ENCODE results near the gene PLA2G2C. TPM values are rescaled to one million over a fixed set of nuclear protein-coding genes. Genes with fewer than 3 reads are reported as not detected.

Gene PLA2G2C
- total and polyA plus RNA-seq, 4 donors: not detected

GRCh38 chr1:20184481-20184900 is 1.8 kb downstream of the PLA2G2C start:
- WGBS: 71% methylated on average over 6 of the region's 6 CpGs
- peak overlapping the region; percentile 38 to 63 for H3K27ac ChIP-seq (ENCODE audit: low read depth in 1 of 2, low read length in 2 of 2)
- H3K4me1 ChIP-seq (ENCODE audit: control insufficient read depth in 4 of 4, insufficient read depth in 4 of 4, low read length in 3 of 4): peaks cover 4 to 42% (median 34%) of the 10 kb centered on the region in 4 donors
- no peak for DNase-seq (ENCODE audit: low spot score)
- no peak overlapping the region for H3K4me3 ChIP-seq (ENCODE audit: low read depth in 1 of 3, low read length in 3 of 3)
- H3K27me3 ChIP-seq (ENCODE audit: control insufficient read depth in 4 of 4, insufficient read depth in 4 of 4, low read length in 3 of 4): no peaks in the 10 kb centered on the region
- no peak overlapping the region for H3K9ac ChIP-seq (ENCODE audit: low read depth in 1 of 2, low read length in 2 of 2)
- no peaks in the 10 kb centered on the region for H3K9me3 ChIP-seq (ENCODE audit: control insufficient read depth in 4 of 4, low read length in 3 of 4)
- TF ChIP-seq ATF3 (IDR thresholded peaks at IDR 0.05) (no peak), RAD21 (IDR thresholded peaks at IDR 0.05) (no peak), FOXA1 (IDR thresholded peaks at IDR 0.05) (no peak), JUND (IDR thresholded peaks at IDR 0.05) (no peak), YY1 (IDR thresholded peaks at IDR 0.05) (no peak), SP1 (IDR thresholded peaks at IDR 0.05) (no peak), ZBTB33 (IDR thresholded peaks at IDR 0.05) (no peak), TAF1 (conservative IDR thresholded peaks at IDR 0.05) (no peak), REST (IDR thresholded peaks at IDR 0.05) (no peak), NR2F2 (IDR thresholded peaks at IDR 0.05) (no peak), MAX (IDR thresholded peaks at IDR 0.05) (no peak), CTCF (IDR thresholded peaks at IDR 0.05; ENCODE audit: low read depth, low read length, missing input control) (no peak), RXRA (IDR thresholded peaks at IDR 0.05) (no peak)
- no peaks in the 10 kb centered on the region for H3K36me3 ChIP-seq (ENCODE audit: control insufficient read depth in 4 of 4, insufficient read depth in 3 of 4, low read depth in 1 of 4, low read length in 3 of 4)

- 45% methylated on average over 13 of the region's 13 CpGs for WGBS
- no peaks in the 10 kb centered on the region for H3K36me3 ChIP-seq (ENCODE audit: control insufficient read depth in 4 of 4, insufficient read depth in 3 of 4, low read depth in 1 of 4, low read length in 3 of 4)
- no peaks in the 10 kb centered on the region for H3K9me3 ChIP-seq (ENCODE audit: control insufficient read depth in 4 of 4, low read length in 3 of 4)
- H3K27me3 ChIP-seq (ENCODE audit: control insufficient read depth in 4 of 4, insufficient read depth in 4 of 4, low read length in 3 of 4): no peaks in the 10 kb centered on the region
- no peak overlapping the region for H3K9ac ChIP-seq (ENCODE audit: low read depth in 1 of 2, low read length in 2 of 2)
- peak overlapping the region; percentile 38 to 63 for H3K27ac ChIP-seq (ENCODE audit: low read depth in 1 of 2, low read length in 2 of 2)
- no peak overlapping the region for H3K4me3 ChIP-seq (ENCODE audit: low read depth in 1 of 3, low read length in 3 of 3)
- peaks cover 4 to 42% (median 34%) of the 10 kb centered on the region in 4 donors for H3K4me1 ChIP-seq (ENCODE audit: control insufficient read depth in 4 of 4, insufficient read depth in 4 of 4, low read length in 3 of 4)
- no peak for DNase-seq (ENCODE audit: low spot score)
- peak; percentile 94 for TF ChIP-seq FOXA1 (IDR thresholded peaks at IDR 0.05)
- TF ChIP-seq TAF1 (conservative IDR thresholded peaks at IDR 0.05): no peak
- peak; percentile 33 for TF ChIP-seq HNF4G (IDR thresholded peaks at IDR 0.05)
- TF ChIP-seq GABPA (IDR thresholded peaks at IDR 0.05 in 1 of 2, conservative IDR thresholded peaks at IDR 0.05 in 1 of 2): peak in 1 of 2 donors; percentile 38
- TF ChIP-seq CTCF (IDR thresholded peaks at IDR 0.05; ENCODE audit: low read depth, low read length, missing input control): no peak
- peak; percentile 97 to 98 for TF ChIP-seq RXRA (IDR thresholded peaks at IDR 0.05)
- peak; percentile 74 to 79 for TF ChIP-seq JUND (IDR thresholded peaks at IDR 0.05)
- TF ChIP-seq NR2F2 (IDR thresholded peaks at IDR 0.05): no peak
- TF ChIP-seq HNF4A (conservative IDR thresholded peaks at IDR 0.05): peak; percentile 82 to 84
- peak in 1 of 2 donors; percentile 32 for TF ChIP-seq RAD21 (IDR thresholded peaks at IDR 0.05)
- TF ChIP-seq ZBTB33 (IDR thresholded peaks at IDR 0.05): peak; percentile 39
- peak; percentile 11 for TF ChIP-seq ATF3 (IDR thresholded peaks at IDR 0.05)
- TF ChIP-seq EGR1 (IDR thresholded peaks at IDR 0.05; ENCODE audit: low read depth in 2 of 2): peak in 1 of 2 donors; percentile 29
- peak; percentile 92 for TF ChIP-seq FOXA2 (IDR thresholded peaks at IDR 0.05)
Observed at GRCh38 chr1:20183616-20184271, 2.6 kb downstream of the PLA2G2C start.
